Measurements from ENCODE around the gene TRAPPC5. TPM values are rescaled to one million over a fixed set of nuclear protein-coding genes. Genes with fewer than 3 reads are reported as not detected.

Gene TRAPPC5
- total RNA-seq, 4 donors from 2014 or later = 12.4 to 156 (median 41.0) TPM

DNA sequence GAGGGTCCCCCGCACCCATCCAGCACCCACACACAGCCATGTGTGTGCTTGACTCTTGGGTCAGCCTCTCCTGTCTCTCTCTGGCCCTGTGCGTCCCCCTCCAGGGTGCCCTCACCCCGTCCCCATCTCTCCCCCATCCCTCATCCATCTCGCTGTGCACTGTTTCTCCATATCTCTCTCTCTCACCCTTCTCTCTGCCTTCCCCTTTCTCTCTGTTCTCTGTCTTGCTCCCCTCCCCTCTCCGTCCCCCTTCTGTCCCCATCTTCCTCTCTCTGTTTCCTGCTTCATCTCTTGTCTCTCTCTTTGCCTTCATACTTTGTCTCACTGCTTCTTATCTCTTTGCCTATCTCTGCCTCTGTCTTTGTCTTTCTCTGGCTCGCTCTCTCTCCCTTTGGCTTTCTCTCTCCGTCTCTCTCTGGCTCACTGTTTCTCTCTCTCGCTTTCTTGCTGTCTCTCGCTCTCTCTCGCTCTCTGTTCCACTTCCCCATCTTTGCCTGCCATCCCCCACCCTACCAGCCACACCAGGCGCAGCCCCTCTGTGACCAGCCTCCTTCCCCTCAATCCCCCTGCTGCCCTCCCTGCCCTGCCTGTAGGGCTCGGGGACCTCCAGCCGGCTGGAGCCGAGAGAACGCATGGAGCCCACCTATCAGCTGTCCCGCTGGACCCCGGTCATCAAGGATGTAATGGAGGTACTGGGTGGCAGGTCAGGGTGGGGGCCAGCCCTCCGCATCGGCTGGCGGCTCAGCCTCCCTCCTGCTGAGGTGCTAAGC is 34.8 kb upstream of the TRAPPC5 start:
- no peaks in the 10 kb centered on the region for H3K4me1 ChIP-seq
- no peaks in the 10 kb centered on the region for H3K9me3 ChIP-seq
- H3K27me3 ChIP-seq = no peaks in the 10 kb centered on the region
- TF ChIP-seq, protein P1, sequence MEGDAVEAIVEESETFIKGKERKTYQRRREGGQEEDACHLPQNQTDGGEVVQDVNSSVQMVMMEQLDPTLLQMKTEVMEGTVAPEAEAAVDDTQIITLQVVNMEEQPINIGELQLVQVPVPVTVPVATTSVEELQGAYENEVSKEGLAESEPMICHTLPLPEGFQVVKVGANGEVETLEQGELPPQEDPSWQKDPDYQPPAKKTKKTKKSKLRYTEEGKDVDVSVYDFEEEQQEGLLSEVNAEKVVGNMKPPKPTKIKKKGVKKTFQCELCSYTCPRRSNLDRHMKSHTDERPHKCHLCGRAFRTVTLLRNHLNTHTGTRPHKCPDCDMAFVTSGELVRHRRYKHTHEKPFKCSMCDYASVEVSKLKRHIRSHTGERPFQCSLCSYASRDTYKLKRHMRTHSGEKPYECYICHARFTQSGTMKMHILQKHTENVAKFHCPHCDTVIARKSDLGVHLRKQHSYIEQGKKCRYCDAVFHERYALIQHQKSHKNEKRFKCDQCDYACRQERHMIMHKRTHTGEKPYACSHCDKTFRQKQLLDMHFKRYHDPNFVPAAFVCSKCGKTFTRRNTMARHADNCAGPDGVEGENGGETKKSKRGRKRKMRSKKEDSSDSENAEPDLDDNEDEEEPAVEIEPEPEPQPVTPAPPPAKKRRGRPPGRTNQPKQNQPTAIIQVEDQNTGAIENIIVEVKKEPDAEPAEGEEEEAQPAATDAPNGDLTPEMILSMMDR (IDR thresholded peaks at IDR 0.05) = no peak
- no peak for TF ChIP-seq POLR2A (IDR thresholded peaks at IDR 0.05)
- DNase-seq = no peak
- intact Hi-C loops (cut with DNase I; ENCODE audit: low total_unique reads) = no loop called here
- H3K27ac ChIP-seq = no peak overlapping the region
- H3K4me3 ChIP-seq = no peak overlapping the region
- H3K36me3 ChIP-seq = no peaks in the 10 kb centered on the region

- Histone ChIP-seq H3K36me3 (no peaks in the 10 kb centered on the region), H3K4me3 (no peak overlapping the region), H3K9me3 (no peaks in the 10 kb centered on the region), H3K4me1 (no peaks in the 10 kb centered on the region), H3K27ac (no peak overlapping the region), H3K27me3 (peaks cover 0 to 3% of the 10 kb centered on the region in 2 donors)
- DNase-seq = no peak
- intact Hi-C loops (cut with DNase I; ENCODE audit: low total_unique reads) = no loop called here
- no peak for TF ChIP-seq POLR2A (IDR thresholded peaks at IDR 0.05)
- TF ChIP-seq, protein P1 (IDR thresholded peaks at IDR 0.05) = no peak
Measured at GRCh38 chr19:7646426-7646700, 34.3 kb upstream of the TRAPPC5 start.

DNA sequence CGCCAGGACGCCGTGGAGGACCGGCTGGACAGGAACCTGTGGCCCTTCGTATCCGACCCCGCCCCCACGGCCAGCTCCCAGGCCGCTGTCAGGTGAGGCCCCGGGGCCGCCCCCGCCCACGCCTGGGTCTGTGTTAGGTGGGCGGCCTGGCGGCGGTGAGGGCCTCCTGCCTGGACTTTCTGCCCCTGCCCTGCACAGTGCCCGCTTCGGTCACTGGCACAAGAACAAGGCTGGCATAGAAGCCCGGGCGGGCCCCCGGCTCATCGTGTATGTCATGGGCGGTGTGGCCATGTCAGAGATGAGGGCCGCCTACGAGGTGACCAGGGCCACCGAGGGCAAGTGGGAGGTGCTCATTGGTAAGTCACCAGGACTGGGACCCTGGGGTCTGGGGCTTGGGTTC is 33.5 kb upstream of the TRAPPC5 start:
- no peak overlapping the region for H3K27ac ChIP-seq
- H3K4me3 ChIP-seq = no peak overlapping the region
- no peaks in the 10 kb centered on the region for H3K9me3 ChIP-seq
- intact Hi-C loops (cut with DNase I; ENCODE audit: low total_unique reads) = no loop called here
- TF ChIP-seq, protein P1 (IDR thresholded peaks at IDR 0.05) = no peak
- H3K4me1 ChIP-seq = no peaks in the 10 kb centered on the region
- no peaks in the 10 kb centered on the region for H3K36me3 ChIP-seq
- no peak for DNase-seq
- peaks cover 0 to 7% of the 10 kb centered on the region in 2 donors for H3K27me3 ChIP-seq

DNA sequence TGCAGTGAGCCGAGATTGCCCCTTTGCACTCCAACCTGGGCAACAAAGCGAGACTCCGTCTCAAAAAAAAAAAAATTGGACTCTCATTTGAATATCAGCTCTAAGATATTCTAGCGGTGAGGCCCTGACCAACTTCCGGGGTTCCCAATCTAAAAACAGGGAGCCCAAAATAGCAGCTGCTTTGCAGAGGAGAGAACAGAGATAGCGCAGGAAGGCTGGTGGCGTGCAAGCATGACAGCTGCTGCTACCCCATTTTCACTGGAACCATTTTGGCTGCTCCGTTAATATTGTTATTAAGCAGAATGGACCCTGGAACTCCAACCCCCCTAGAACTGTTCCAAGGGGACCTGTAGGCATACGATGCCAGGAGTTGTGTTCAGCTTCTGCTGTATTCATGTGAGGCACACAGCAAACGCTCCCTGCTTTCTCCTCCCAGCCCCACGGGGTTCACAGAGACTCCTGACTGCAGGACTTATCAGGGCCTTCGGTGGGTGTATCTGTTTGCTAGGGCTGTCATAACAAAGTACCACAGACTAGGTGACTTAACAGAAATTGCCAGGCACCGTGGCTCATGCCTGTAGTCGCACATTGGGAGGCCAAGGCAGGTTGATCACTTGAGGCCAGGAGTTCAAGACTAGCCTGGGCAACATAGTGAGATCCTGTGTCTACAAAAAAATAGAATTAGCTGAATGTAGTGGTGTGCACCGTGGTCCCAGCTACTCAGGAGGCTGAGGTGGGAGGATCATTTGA is 32.2 kb upstream of the TRAPPC5 start:
- Histone ChIP-seq H3K27me3 (peaks cover 0 to 7% of the 10 kb centered on the region in 2 donors), H3K36me3 (no peaks in the 10 kb centered on the region), H3K27ac (no peak overlapping the region), H3K9me3 (no peaks in the 10 kb centered on the region), H3K4me3 (no peak overlapping the region), H3K4me1 (no peaks in the 10 kb centered on the region)
- TF ChIP-seq, protein P1 (IDR thresholded peaks at IDR 0.05) = no peak
- no peak for TF ChIP-seq POLR2A (IDR thresholded peaks at IDR 0.05)
- intact Hi-C loops (cut with DNase I; ENCODE audit: low total_unique reads) = no loop called here
- DNase-seq = no peak

GRCh38 chr19:7650148-7650547 is 30.5 kb upstream of the TRAPPC5 start:
- intact Hi-C loops (cut with DNase I; ENCODE audit: low total_unique reads) = no loop called here
- H3K36me3 ChIP-seq = no peaks in the 10 kb centered on the region
- H3K9me3 ChIP-seq = no peaks in the 10 kb centered on the region
- no peak for TF ChIP-seq POLR2A (IDR thresholded peaks at IDR 0.05)
- TF ChIP-seq, protein P1 (IDR thresholded peaks at IDR 0.05) = no peak
- H3K27me3 ChIP-seq = peaks cover 0 to 7% of the 10 kb centered on the region in 2 donors
- H3K4me1 ChIP-seq = no peaks in the 10 kb centered on the region
- no peak overlapping the region for H3K27ac ChIP-seq
- DNase-seq = no peak
- no peak overlapping the region for H3K4me3 ChIP-seq
